Measurements from ENCODE around the gene PPP6R2.

Gene PPP6R2

GRCh38 chr22:50437511-50438304 lies 94.6 kb downstream of the PPP6R2 start:
- H3K4me1 ChIP-seq (ENCODE audit: insufficient read depth, poor library complexity, severe bottlenecking) = no peaks in the 10 kb centered on the region
- no peak overlapping the region for H3K4me3 ChIP-seq (ENCODE audit: severe bottlenecking)
- peak; percentile 53 for DNase-seq (ENCODE audit: low spot score)
- no peaks in the 10 kb centered on the region for H3K9me3 ChIP-seq (ENCODE audit: severe bottlenecking)
- no peak for ATAC-seq (ENCODE audit: low read depth)
- no peak overlapping the region for H3K27ac ChIP-seq (ENCODE audit: poor library complexity, severe bottlenecking)
- H3K36me3 ChIP-seq (ENCODE audit: low read depth) = peaks cover 41% of the 10 kb centered on the region
- no peak for TF ChIP-seq CTCF (IDR thresholded peaks at IDR 0.05; ENCODE audit: poor library complexity, severe bottlenecking)
- no peaks in the 10 kb centered on the region for H3K27me3 ChIP-seq (ENCODE audit: insufficient read depth, poor library complexity, severe bottlenecking)

GRCh38 chr22:50438305-50439275 lies 95.5 kb downstream of the PPP6R2 start:
- no peak overlapping the region for H3K4me3 ChIP-seq (ENCODE audit: severe bottlenecking)
- no peaks in the 10 kb centered on the region for H3K4me1 ChIP-seq (ENCODE audit: insufficient read depth, poor library complexity, severe bottlenecking)
- peaks cover 41% of the 10 kb centered on the region for H3K36me3 ChIP-seq (ENCODE audit: low read depth)
- no peaks in the 10 kb centered on the region for H3K9me3 ChIP-seq (ENCODE audit: severe bottlenecking)
- no peak for TF ChIP-seq CTCF (IDR thresholded peaks at IDR 0.05; ENCODE audit: poor library complexity, severe bottlenecking)
- DNase-seq (ENCODE audit: low spot score) (peak; percentile 62), ATAC-seq (ENCODE audit: low read depth) (no peak)
- no peak overlapping the region for H3K27ac ChIP-seq (ENCODE audit: poor library complexity, severe bottlenecking)
- no peaks in the 10 kb centered on the region for H3K27me3 ChIP-seq (ENCODE audit: insufficient read depth, poor library complexity, severe bottlenecking)

GRCh38 chr22:50439314-50439870 lies 96.3 kb downstream of the PPP6R2 start:
- no peak for ATAC-seq (ENCODE audit: low read depth)
- DNase-seq (ENCODE audit: low spot score) = peak; percentile 53
- no peak for TF ChIP-seq CTCF (IDR thresholded peaks at IDR 0.05; ENCODE audit: poor library complexity, severe bottlenecking)
- Histone ChIP-seq H3K36me3 (ENCODE audit: low read depth) (peaks cover 41% of the 10 kb centered on the region), H3K4me1 (ENCODE audit: insufficient read depth, poor library complexity, severe bottlenecking) (no peaks in the 10 kb centered on the region), H3K9me3 (ENCODE audit: severe bottlenecking) (no peaks in the 10 kb centered on the region), H3K4me3 (ENCODE audit: severe bottlenecking) (no peak overlapping the region), H3K27me3 (ENCODE audit: insufficient read depth, poor library complexity, severe bottlenecking) (no peaks in the 10 kb centered on the region), H3K27ac (ENCODE audit: poor library complexity, severe bottlenecking) (no peak overlapping the region)

- peak; percentile 52 for DNase-seq (ENCODE audit: low spot score)
- no peak overlapping the region for H3K4me3 ChIP-seq (ENCODE audit: severe bottlenecking)
- H3K9me3 ChIP-seq (ENCODE audit: severe bottlenecking) = no peaks in the 10 kb centered on the region
- no peaks in the 10 kb centered on the region for H3K4me1 ChIP-seq (ENCODE audit: insufficient read depth, poor library complexity, severe bottlenecking)
- no peaks in the 10 kb centered on the region for H3K27me3 ChIP-seq (ENCODE audit: insufficient read depth, poor library complexity, severe bottlenecking)
- ATAC-seq (ENCODE audit: low read depth) = no peak; the same call in 2 of the 3 replicates
- H3K36me3 ChIP-seq (ENCODE audit: low read depth) = peaks cover 43% of the 10 kb centered on the region
- no peak for TF ChIP-seq CTCF (IDR thresholded peaks at IDR 0.05; ENCODE audit: poor library complexity, severe bottlenecking)
- H3K27ac ChIP-seq (ENCODE audit: poor library complexity, severe bottlenecking) = no peak overlapping the region
These were observed 96.8 kb downstream of the PPP6R2 start for GRCh38 chr22:50439871-50440331.

Measured in RWPE2 (cell line).